Fibroblast of lung (primary cell): ENCODE data around the gene SLF1. TPM values are rescaled to one million over a fixed set of nuclear protein-coding genes. Genes with fewer than 3 reads are reported as not detected.

Experiments used
- DNase-seq, 2 donors: peaks; one replicate each; pipeline versions ENCODE4 v3.0.0 to v3.0.0-alpha.2; 2010; ENCODE audit warnings: low read depth in 2 of 2
- H2AFZ ChIP-seq: 2 replicates; pipeline ENCODE4 v1.5.1; 2012; ENCODE audit warnings: low read length, control low read depth, inconsistent platforms
- H3K27ac ChIP-seq: 2 replicates; pipeline ENCODE4 v1.5.1; 2011; ENCODE audit warnings: low read length, control low read depth; ENCODE audit not compliant: insufficient read depth
- H3K27me3 ChIP-seq: 2 replicates; pipeline ENCODE4 v1.5.1; 2011; ENCODE audit warnings: mild to moderate bottlenecking, low read length; ENCODE audit not compliant: control insufficient read depth, insufficient read depth
- H3K36me3 ChIP-seq: 2 replicates; pipeline ENCODE4 v1.5.1; 2011; ENCODE audit warnings: low read length; ENCODE audit not compliant: control insufficient read depth, insufficient read depth
- H3K4me1 ChIP-seq: 2 replicates; pipeline ENCODE4 v1.5.1; 2011; ENCODE audit warnings: low read length; ENCODE audit not compliant: control insufficient read depth, insufficient read depth; ENCODE audit errors: extremely low read depth
- H3K4me2 ChIP-seq: 2 replicates; pipeline ENCODE4 v1.5.1; 2011; ENCODE audit warnings: low read length, control low read depth; ENCODE audit not compliant: insufficient read depth; ENCODE audit errors: extremely low read depth
- H3K4me3 ChIP-seq, 4 experiments: fragments of 200-600 bp in 1 of 4; sonication (generic) in 1 of 4; replicated peaks in 1 of 4; 2 replicates each; pipeline ENCODE4 v1.5.1; 2011 to 2016; ENCODE audit warnings: low read length in 4 of 4, low read depth in 3 of 4, mild to moderate bottlenecking in 3 of 4, control low read depth in 2 of 4, inconsistent platforms in 1 of 4, mixed read lengths in 1 of 4; ENCODE audit not compliant: insufficient read depth in 1 of 4; ENCODE audit errors: control extremely low read depth in 1 of 4
- H3K79me2 ChIP-seq: 2 replicates; pipeline ENCODE4 v1.5.1; 2012; ENCODE audit warnings: mild to moderate bottlenecking, low read length, inconsistent platforms; ENCODE audit not compliant: control insufficient read depth, insufficient read depth
- H3K9ac ChIP-seq: 2 replicates; pipeline ENCODE4 v1.5.1; 2011; ENCODE audit warnings: mild to moderate bottlenecking, low read length, control low read depth; ENCODE audit not compliant: insufficient read depth
- H3K9me3 ChIP-seq: 2 replicates; pipeline ENCODE4 v1.5.1; 2012; ENCODE audit warnings: low read depth, low read length; ENCODE audit not compliant: control insufficient read depth, insufficient read depth
- H4K20me1 ChIP-seq: 2 replicates; pipeline ENCODE4 v1.5.1; 2011; ENCODE audit warnings: low read length; ENCODE audit not compliant: control insufficient read depth, insufficient read depth; ENCODE audit errors: extremely low read depth
- EZH2 ChIP-seq: IDR thresholded peaks from 2 replicates; pipeline ENCODE4 v1.5.1; 2012; ENCODE audit warnings: low read length, control low read depth, mild to moderate bottlenecking; ENCODE audit errors: missing control alignments
- polyA plus RNA-seq, 2 donors: library from polyadenylated mRNA; depleted of rRNA in 1 of 2; stranded (reverse) in 1 of 2; unstranded in 1 of 2; fragments of >200 nt; gene quantifications; 2 replicates each; pipeline ENCODE4 v1.2.1, GENCODE V29; 2011 to 2012; ENCODE audit warnings: missing spikeins in 1 of 2
- total RNA-seq: library from RNA; depleted of rRNA; stranded (reverse); fragments of >200 nt; gene quantifications from 2 replicates; pipeline ENCODE4 v1.2.1, GENCODE V29; 2014
- TF ChIP-seq, protein P1 (sequence below), 2 donors: IDR thresholded peaks in 1 of 2; conservative IDR thresholded peaks in 1 of 2; 1 replicate in 1 of 2; 2 replicates in 1 of 2; pipeline ENCODE4 v1.5.1; 2011 to 2012; ENCODE audit warnings: low read length in 2 of 2, control low read depth in 1 of 2, inconsistent platforms in 1 of 2, low read depth in 1 of 2, mild to moderate bottlenecking in 1 of 2

Gene SLF1
- total and polyA plus RNA-seq, 2 donors (not counting 1 experiment from before 2014, with no cell fraction given) = 3.1 to 4.5 TPM

- Histone ChIP-seq H3K79me2 (peaks cover 28% of the 10 kb centered on the region), H3K4me2 (peak overlapping the region; percentile 92), H3K27me3 (no peaks in the 10 kb centered on the region), H3K4me1 (no peaks in the 10 kb centered on the region), H2AFZ (peak overlapping the region; percentile 91), H3K4me3 (peak overlapping the region; percentile 79 to 90 (median 86)), H3K36me3 (no peaks in the 10 kb centered on the region), H4K20me1 (no peaks in the 10 kb centered on the region), H3K27ac (peak overlapping the region; percentile 79), H3K9me3 (no peaks in the 10 kb centered on the region), H3K9ac (peak overlapping the region; percentile 26)
- TF ChIP-seq, protein P1, sequence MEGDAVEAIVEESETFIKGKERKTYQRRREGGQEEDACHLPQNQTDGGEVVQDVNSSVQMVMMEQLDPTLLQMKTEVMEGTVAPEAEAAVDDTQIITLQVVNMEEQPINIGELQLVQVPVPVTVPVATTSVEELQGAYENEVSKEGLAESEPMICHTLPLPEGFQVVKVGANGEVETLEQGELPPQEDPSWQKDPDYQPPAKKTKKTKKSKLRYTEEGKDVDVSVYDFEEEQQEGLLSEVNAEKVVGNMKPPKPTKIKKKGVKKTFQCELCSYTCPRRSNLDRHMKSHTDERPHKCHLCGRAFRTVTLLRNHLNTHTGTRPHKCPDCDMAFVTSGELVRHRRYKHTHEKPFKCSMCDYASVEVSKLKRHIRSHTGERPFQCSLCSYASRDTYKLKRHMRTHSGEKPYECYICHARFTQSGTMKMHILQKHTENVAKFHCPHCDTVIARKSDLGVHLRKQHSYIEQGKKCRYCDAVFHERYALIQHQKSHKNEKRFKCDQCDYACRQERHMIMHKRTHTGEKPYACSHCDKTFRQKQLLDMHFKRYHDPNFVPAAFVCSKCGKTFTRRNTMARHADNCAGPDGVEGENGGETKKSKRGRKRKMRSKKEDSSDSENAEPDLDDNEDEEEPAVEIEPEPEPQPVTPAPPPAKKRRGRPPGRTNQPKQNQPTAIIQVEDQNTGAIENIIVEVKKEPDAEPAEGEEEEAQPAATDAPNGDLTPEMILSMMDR (conservative IDR thresholded peaks at IDR 0.05 in 1 of 2, IDR thresholded peaks at IDR 0.05 in 1 of 2; ENCODE audit: low read depth in 1 of 2, low read length in 2 of 2) = no peak
- no peak for TF ChIP-seq EZH2
- DNase-seq = peak; percentile 64 to 79
These were observed 408 bp upstream of the SLF1 start for GRCh38 chr5:94618029-94618492.

GRCh38 chr5:94620256-94620655, 1.8 kb downstream of the SLF1 start:
- Histone ChIP-seq H3K9me3 (no peaks in the 10 kb centered on the region), H3K27me3 (no peaks in the 10 kb centered on the region), H3K4me2 (peak overlapping the region; percentile 69), H3K9ac (no peak overlapping the region), H3K36me3 (no peaks in the 10 kb centered on the region), H2AFZ (no peak overlapping the region), H4K20me1 (no peaks in the 10 kb centered on the region), H3K79me2 (peaks cover 28% of the 10 kb centered on the region), H3K4me1 (no peaks in the 10 kb centered on the region), H3K4me3 (no peak overlapping the region), H3K27ac (no peak overlapping the region)
- TF ChIP-seq EZH2 = no peak
- TF ChIP-seq, protein P1 (conservative IDR thresholded peaks at IDR 0.05 in 1 of 2, IDR thresholded peaks at IDR 0.05 in 1 of 2; ENCODE audit: low read depth in 1 of 2, low read length in 2 of 2) = no peak
- no peak for DNase-seq

GRCh38 chr5:94621763-94622162, 3.3 kb downstream of the SLF1 start:
- H3K9ac ChIP-seq = no peak overlapping the region
- no peak for TF ChIP-seq EZH2
- TF ChIP-seq, protein P1 (conservative IDR thresholded peaks at IDR 0.05 in 1 of 2, IDR thresholded peaks at IDR 0.05 in 1 of 2; ENCODE audit: low read depth in 1 of 2, low read length in 2 of 2) = no peak
- H3K27ac ChIP-seq = no peak overlapping the region
- no peak overlapping the region for H2AFZ ChIP-seq
- peak in 1 of 2 donors; percentile 13 for DNase-seq
- H3K36me3 ChIP-seq = no peaks in the 10 kb centered on the region
- H3K4me3 ChIP-seq = no peak overlapping the region
- H3K27me3 ChIP-seq = no peaks in the 10 kb centered on the region
- H4K20me1 ChIP-seq = no peaks in the 10 kb centered on the region
- peaks cover 4% of the 10 kb centered on the region for H3K4me1 ChIP-seq
- peaks cover 26% of the 10 kb centered on the region for H3K79me2 ChIP-seq
- peak overlapping the region; percentile 16 for H3K4me2 ChIP-seq
- H3K9me3 ChIP-seq = no peaks in the 10 kb centered on the region
